HCT116 (cell line): ENCODE data around the gene SET. TPM values are rescaled to one million over a fixed set of nuclear protein-coding genes. Genes with fewer than 3 reads are reported as not detected.

Source experiments
- ATAC-seq: fragments of 200-7000 bp; cut with Tn5 transposase; 2 replicates; pipeline ENCODE4 v1.9.1; 2020; ENCODE audit warnings: mild to moderate bottlenecking, moderate library complexity
- BruUV-seq: library from RNA; stranded (reverse); fragments of 400-500 nt; replicated peaks from 2 replicates; lab custom pipeline; 2021; lab: Mats Ljungman, UMichigan
- CTCF ChIA-PET: fragments of 300-600 bp; sonication (Branson Sonifier 250); formaldehyde crosslinking; loops from one replicate; lab custom pipeline; 2021; ENCODE audit warnings: antibody characterized with exemption; lab: Charles Lee
- POLR2A ChIA-PET: fragments of 300-600, 350-600 bp; sonication (Branson Sonifier 250); formaldehyde crosslinking; loops from one replicate; lab custom pipeline; 2021; ENCODE audit warnings: antibody characterized with exemption; lab: Charles Lee
- RAD21 ChIA-PET, 2 experiments: fragments of 300-600 bp; sonication (Branson Sonifier 250); formaldehyde crosslinking; loops; one replicate each; lab custom pipeline; 2023; ENCODE audit warnings: low total read pairs in 2 of 2; ENCODE audit not compliant: uncharacterized antibody in 2 of 2, unreplicated experiment in 2 of 2, low non-redundant PET in 1 of 2; lab: Charles Lee
- DNase-seq: peaks from one replicate; pipeline ENCODE4 v3.0.0-alpha.2; 2010; ENCODE audit warnings: low read depth, low spot score
- H2AFZ ChIP-seq: fragments of 200-600 bp; shearing (Covaris generic), sonication (generic); 2 replicates; pipeline ENCODE4 v1.6.1; 2017; ENCODE audit warnings: low read depth, mixed run types, mixed read lengths, antibody characterized with exemption, low read length; ENCODE audit not compliant: poor library complexity, severe bottlenecking
- H3K27ac ChIP-seq: 2 replicates; pipeline ENCODE4 v1.5.1; 2012; ENCODE audit warnings: low read depth, low read length
- H3K27me3 ChIP-seq: fragments of 200-600 bp; sonication (generic); 2 replicates; pipeline ENCODE4 v1.6.1; 2016; ENCODE audit warnings: mixed run types, low read length, mixed read lengths; ENCODE audit not compliant: insufficient read depth
- H3K36me3 ChIP-seq, 2 experiments: fragments of 200-500 bp in 1 of 2; fragments of 200-600 bp in 1 of 2; sonication (Bioruptor generic) in 1 of 2; sonication (generic) in 1 of 2; 2 replicates each; pipeline versions ENCODE4 v1.5.1 to v1.6.1; 2014 to 2016; ENCODE audit warnings: low read length in 2 of 2, inconsistent platforms in 1 of 2, mixed read lengths in 1 of 2, mixed run types in 1 of 2; ENCODE audit not compliant: insufficient read depth in 2 of 2, control insufficient read depth in 1 of 2
- H3K4me1 ChIP-seq, 2 experiments: fragments of 200-600 bp in 1 of 2; sonication (generic) in 1 of 2; 2 replicates each; pipeline versions ENCODE4 v1.5.1 to v1.6.1; 2012 to 2017; ENCODE audit warnings: low read length in 2 of 2, inconsistent platforms in 1 of 2, mild to moderate bottlenecking in 1 of 2, mixed read lengths in 1 of 2, mixed run types in 1 of 2, moderate library complexity in 1 of 2; ENCODE audit not compliant: insufficient read depth in 2 of 2, control insufficient read depth in 1 of 2
- H3K4me2 ChIP-seq: fragments of 200-600 bp; sonication (generic); 2 replicates; pipeline ENCODE4 v1.6.1; 2017; ENCODE audit warnings: mixed run types, low read length, mixed read lengths
- H3K4me3 ChIP-seq, 2 experiments: fragments of 200-600 bp in 1 of 2; sonication (generic) in 1 of 2; replicated peaks in 1 of 2; 2 replicates each; pipeline ENCODE4 v1.5.1; 2011 to 2016; ENCODE audit warnings: low read length in 2 of 2, control low read depth in 1 of 2, low read depth in 1 of 2, mild to moderate bottlenecking in 1 of 2, mixed read lengths in 1 of 2, mixed run types in 1 of 2
- H3K79me2 ChIP-seq: fragments of 200-600 bp; sonication (generic); 2 replicates; pipeline ENCODE4 v1.6.1; 2017; ENCODE audit warnings: mild to moderate bottlenecking, mixed run types, low read length, moderate library complexity, mixed read lengths; ENCODE audit not compliant: insufficient read depth
- H3K9ac ChIP-seq: fragments of 200-600 bp; sonication (generic); 2 replicates; pipeline ENCODE4 v1.6.1; 2016; ENCODE audit warnings: low read length, mixed read lengths
- H3K9me2 ChIP-seq: fragments of 200-600 bp; sonication (generic), shearing (Covaris generic); 2 replicates; pipeline ENCODE4 v1.6.1; 2017; ENCODE audit warnings: mixed run types, mild to moderate bottlenecking, moderate library complexity; ENCODE audit not compliant: insufficient read depth
- H3K9me3 ChIP-seq, 2 experiments: fragments of 200-500 bp in 1 of 2; fragments of 200-600 bp in 1 of 2; sonication (Bioruptor generic) in 1 of 2; sonication (generic) in 1 of 2; 2 replicates each; pipeline ENCODE4 v1.6.1; 2014 to 2017; ENCODE audit warnings: low read length in 2 of 2, mixed read lengths in 2 of 2, inconsistent platforms in 1 of 2, low read depth in 1 of 2, mild to moderate bottlenecking in 1 of 2, mixed run types in 1 of 2, moderate library complexity in 1 of 2; ENCODE audit not compliant: control insufficient read depth in 1 of 2, insufficient read depth in 1 of 2
- H4K20me1 ChIP-seq: fragments of 200-600 bp; sonication (generic), shearing (Covaris generic); 2 replicates; pipeline ENCODE4 v1.6.1; 2017; ENCODE audit warnings: mixed run types, mild to moderate bottlenecking, moderate library complexity; ENCODE audit not compliant: insufficient read depth
- ATF3 ChIP-seq: IDR thresholded peaks from 2 replicates; pipeline ENCODE4 v1.6.1; 2012
- CBX3 ChIP-seq: IDR thresholded peaks from 2 replicates; pipeline ENCODE4 v1.6.1; 2012; ENCODE audit warnings: low read depth
- CTCF ChIP-seq, 3 experiments: fragments of 200-600 bp in 1 of 3; sonication (generic) in 1 of 3; IDR thresholded peaks in 2 of 3; conservative IDR thresholded peaks in 1 of 3; 2 replicates each; pipeline ENCODE4 v1.5.1; 2012 to 2017; ENCODE audit warnings: low read depth in 2 of 3, low read length in 2 of 3, antibody characterized with exemption in 1 of 3, borderline replicate concordance in 1 of 3, control low read depth in 1 of 3, mild to moderate bottlenecking in 1 of 3, mixed read lengths in 1 of 3, mixed run types in 1 of 3, moderate library complexity in 1 of 3; ENCODE audit not compliant: insufficient read depth in 1 of 3
- EGR1 ChIP-seq: IDR thresholded peaks from 2 replicates; pipeline ENCODE4 v1.6.1; 2012; ENCODE audit warnings: low read depth
- EZH2 ChIP-seq: fragments of 200-600 bp; sonication (generic); IDR thresholded peaks from 2 replicates; pipeline ENCODE4 v1.6.1; 2017; ENCODE audit warnings: antibody characterized with exemption, mixed run types
- EZH2phosphoT487 ChIP-seq: fragments of 200-600 bp; IDR thresholded peaks from 2 replicates; pipeline ENCODE4 v1.6.1; 2018; ENCODE audit warnings: antibody characterized with exemption, borderline replicate concordance
- FOSL1 ChIP-seq: IDR thresholded peaks from 2 replicates; pipeline ENCODE4 v1.6.1; 2012; ENCODE audit warnings: low read depth
- JUND ChIP-seq: IDR thresholded peaks from 2 replicates; pipeline ENCODE4 v1.6.1; 2012
- POLR2A ChIP-seq: IDR thresholded peaks from 2 replicates; pipeline ENCODE4 v1.7.0; 2011; ENCODE audit warnings: borderline replicate concordance; ENCODE audit not compliant: insufficient read depth, insufficient read length; ENCODE audit errors: extremely low read depth
- POLR2AphosphoS5 ChIP-seq: IDR thresholded peaks from 2 replicates; pipeline ENCODE4 v1.6.1; 2011; ENCODE audit warnings: mild to moderate bottlenecking, low read depth, low read length, moderate library complexity
- REST ChIP-seq: IDR thresholded peaks from 2 replicates; pipeline ENCODE4 v1.6.1; 2012; ENCODE audit warnings: low read depth
- TCF7L2 ChIP-seq: IDR thresholded peaks from 2 replicates; pipeline ENCODE4 v1.7.0; 2011; ENCODE audit warnings: borderline replicate concordance, inconsistent platforms; ENCODE audit not compliant: insufficient read depth, insufficient read length; ENCODE audit errors: extremely low read depth
- ZFX ChIP-seq: fragments of 450-650 bp; IDR thresholded peaks from 2 replicates; pipeline ENCODE4 v1.6.1; 2017
- intact Hi-C: fragments of 100-400 bp; cut with micrococcal nuclease; formaldehyde crosslinking; loops from 2 replicates; pipeline ENCODE4 v1.10.0; 2022
- total RNA-seq: library from RNA; stranded (reverse); gene quantifications from one replicate; pipeline ENCODE4 v1.2.1, GENCODE V29; 2021; ENCODE audit not compliant: unreplicated experiment

The SET gene
- total RNA-seq, 1 experiment from 2014 or later: 595 TPM

GRCh38 chr9:128707446-128707845 lies 18.4 kb downstream of the SET start:
- BruUV-seq: no TSS peak
- Histone ChIP-seq H3K27ac (no peak overlapping the region), H2AFZ (no peak overlapping the region), H3K9ac (no peak overlapping the region), H3K4me2 (no peak overlapping the region), H4K20me1 (no peaks in the 10 kb centered on the region), H3K4me1 (peaks cover 4 to 11% of the 10 kb centered on the region in 2 experiments; a peak in 3 of 4 replicates), H3K4me3 (no peak overlapping the region), H3K9me2 (no peaks in the 10 kb centered on the region), H3K36me3 (peaks cover 4 to 19% of the 10 kb centered on the region in 2 experiments; a peak in 3 of 4 replicates), H3K79me2 (peaks cover 17% of the 10 kb centered on the region), H3K27me3 (no peaks in the 10 kb centered on the region), H3K9me3 (no peaks in the 10 kb centered on the region)
- ChIA-PET POLR2A (interaction anchor here (1.0 kb wide), 1 partner anchor 50 kb away, joined by 3 read pairs; no protein-coding TSS in a partner anchor), RAD21 (no interaction called here), CTCF (no interaction called here)
- no peak for ATAC-seq
- intact Hi-C loops: no loop called here
- no peak for TF ChIP-seq TCF7L2
- DNase-seq: no peak

- no peak for ATAC-seq
- TF ChIP-seq CTCF (IDR thresholded peaks at IDR 0.05 in 2 of 3, conservative IDR thresholded peaks at IDR 0.05 in 1 of 3; ENCODE audit: borderline replicate concordance in 1 of 3, insufficient read depth in 1 of 3, low read depth in 2 of 3, low read length in 2 of 3) (no peak), ATF3 (no peak), REST (no peak), POLR2A (no peak), POLR2AphosphoS5 (no peak), FOSL1 (no peak), CBX3 (no peak), EZH2 (no peak), ZFX (no peak), TCF7L2 (no peak), EGR1 (no peak), EZH2phosphoT487 (no peak), JUND (no peak)
These were observed 23.7 kb downstream of the SET start for GRCh38 chr9:128712451-128713410.

More at GRCh38 chr9:128712451-128713410, 23.7 kb downstream of the SET start:
- H3K4me1 ChIP-seq: no peaks in the 10 kb centered on the region
- POLR2A ChIA-PET: no interaction called here
- H3K79me2 ChIP-seq: no peaks in the 10 kb centered on the region
- RAD21 ChIA-PET: no interaction called here
- DNase-seq: no peak
- no TSS peak for BruUV-seq
- H3K27me3 ChIP-seq: no peaks in the 10 kb centered on the region
- H3K9ac ChIP-seq: no peak overlapping the region
- no peaks in the 10 kb centered on the region for H3K9me2 ChIP-seq
- no peak overlapping the region for H3K4me3 ChIP-seq
- no peak overlapping the region for H3K4me2 ChIP-seq
- no peak overlapping the region for H2AFZ ChIP-seq
- no peaks in the 10 kb centered on the region for H3K9me3 ChIP-seq
- CTCF ChIA-PET: no interaction called here
- intact Hi-C loops: no loop called here
- peaks cover 5 to 11% of the 10 kb centered on the region in 2 experiments for H3K36me3 ChIP-seq
- no peak overlapping the region for H3K27ac ChIP-seq
- no peaks in the 10 kb centered on the region for H4K20me1 ChIP-seq
